Caco-2 (cell line): ENCODE results near the gene DTNB. TPM values are rescaled to one million over a fixed set of nuclear protein-coding genes. Genes with fewer than 3 reads are reported as not detected.

Source experiments
- BruUV-seq: library from RNA; stranded (reverse); fragments of 400-500 nt; replicated peaks from 2 replicates; lab custom pipeline; 2021; lab: Mats Ljungman, UMichigan
- CTCF ChIA-PET: fragments of 300-600 bp; sonication (Branson Sonifier 250); formaldehyde crosslinking; loops from one replicate; lab custom pipeline; 2022; ENCODE audit warnings: antibody characterized with exemption; lab: Charles Lee
- POLR2A ChIA-PET: fragments of 300-600 bp; sonication (Branson Sonifier 250); formaldehyde crosslinking; loops from one replicate; lab custom pipeline; 2022; ENCODE audit warnings: antibody characterized with exemption; lab: Charles Lee
- DNase-seq, 2 experiments: peaks; one replicate each; pipeline versions ENCODE4 v3.0.0 to v3.0.0-alpha.2; 2020 to 2022
- H3K27me3 ChIP-seq: replicated peaks from 2 replicates; pipeline ENCODE4 v1.6.0; 2011; ENCODE audit warnings: low read length; ENCODE audit not compliant: control insufficient read depth, insufficient read depth
- H3K36me3 ChIP-seq: 2 replicates; pipeline ENCODE4 v1.5.1; 2011; ENCODE audit warnings: low read length; ENCODE audit not compliant: control insufficient read depth, insufficient read depth
- H3K4me1 ChIP-seq: fragments of 250-450 bp; sonication (Bioruptor Pico); 2 replicates; pipeline ENCODE4 v1.5.1; 2020; ENCODE audit warnings: mild to moderate bottlenecking
- H3K4me3 ChIP-seq: 2 replicates; pipeline ENCODE4 v1.5.1; 2011; ENCODE audit warnings: low read depth, mild to moderate bottlenecking, control low read depth, low read length
- H3K9me3 ChIP-seq: fragments of 250-450 bp; sonication (Bioruptor Pico); 2 replicates; pipeline ENCODE4 v1.5.1; 2020; ENCODE audit warnings: mild to moderate bottlenecking, moderate library complexity
- H3K27ac Mint-ChIP-seq: one replicate; pipeline ENCODE4 v1.8.0; 2022; ENCODE audit warnings: mixed read lengths; ENCODE audit not compliant: unreplicated experiment
- H3K27me3 Mint-ChIP-seq: one replicate; pipeline ENCODE4 v1.8.0; 2022; ENCODE audit warnings: mixed read lengths; ENCODE audit not compliant: insufficient read depth, unreplicated experiment
- H3K36me3 Mint-ChIP-seq: one replicate; pipeline ENCODE4 v1.8.0; 2022; ENCODE audit warnings: mild to moderate bottlenecking, mixed read lengths; ENCODE audit not compliant: insufficient read depth, unreplicated experiment
- H3K4me1 Mint-ChIP-seq: one replicate; pipeline ENCODE4 v1.8.0; 2022; ENCODE audit warnings: low read depth, mixed read lengths; ENCODE audit not compliant: unreplicated experiment
- H3K4me3 Mint-ChIP-seq: one replicate; pipeline ENCODE4 v1.8.0; 2022; ENCODE audit warnings: mild to moderate bottlenecking, moderate library complexity, mixed read lengths; ENCODE audit not compliant: unreplicated experiment
- H3K9me3 Mint-ChIP-seq: one replicate; pipeline ENCODE4 v1.8.0; 2022; ENCODE audit warnings: mixed read lengths; ENCODE audit not compliant: unreplicated experiment
- intact Hi-C: fragments of 100-400 bp; cut with micrococcal nuclease; formaldehyde crosslinking; loops from one replicate; pipeline ENCODE4 v1.10.0; 2022; ENCODE audit not compliant: unreplicated experiment
- total RNA-seq: library from RNA; stranded (reverse); gene quantifications from 2 replicates; pipeline ENCODE4 v1.2.3, GENCODE V29; 2022
- TF ChIP-seq, protein P1 (sequence below), 2 experiments: fragments of 200-600 bp in 1 of 2; IDR thresholded peaks; 1 replicate in 1 of 2; 2 replicates in 1 of 2; pipeline versions ENCODE4 v1.5.1 to v1.8.0; 2011 to 2022; ENCODE audit warnings: antibody characterized with exemption in 1 of 2, control low read depth in 1 of 2, inconsistent platforms in 1 of 2, low read depth in 1 of 2, low read length in 1 of 2, mild to moderate bottlenecking in 1 of 2, moderate library complexity in 1 of 2; ENCODE audit not compliant: insufficient read depth in 1 of 2, severe bottlenecking in 1 of 2, unreplicated experiment in 1 of 2

The DTNB gene
- total RNA-seq, 1 experiment from 2014 or later = 50.4 TPM

GRCh38 chr2:25402477-25402876, 270.9 kb downstream of the DTNB start:
- H3K9me3 ChIP-seq = no peaks in the 10 kb centered on the region

GRCh38 chr2:25401307-25402026, 271.9 kb downstream of the DTNB start:
- Mint-ChIP-seq H3K9me3 (no peaks in the 10 kb centered on the region), H3K4me1 (peaks cover 7% of the 10 kb centered on the region), H3K27me3 (no peaks in the 10 kb centered on the region), H3K4me3 (no peak overlapping the region), H3K36me3 (peaks cover 5% of the 10 kb centered on the region), H3K27ac (no peak overlapping the region)
- Histone ChIP-seq H3K4me3 (no peak overlapping the region), H3K27me3 (no peaks in the 10 kb centered on the region), H3K36me3 (peaks cover 1% of the 10 kb centered on the region; the same call in 1 of the 2 replicates), H3K9me3 (no peaks in the 10 kb centered on the region), H3K4me1 (no peaks in the 10 kb centered on the region; the same call in 1 of the 2 replicates)
- TF ChIP-seq, protein P1, sequence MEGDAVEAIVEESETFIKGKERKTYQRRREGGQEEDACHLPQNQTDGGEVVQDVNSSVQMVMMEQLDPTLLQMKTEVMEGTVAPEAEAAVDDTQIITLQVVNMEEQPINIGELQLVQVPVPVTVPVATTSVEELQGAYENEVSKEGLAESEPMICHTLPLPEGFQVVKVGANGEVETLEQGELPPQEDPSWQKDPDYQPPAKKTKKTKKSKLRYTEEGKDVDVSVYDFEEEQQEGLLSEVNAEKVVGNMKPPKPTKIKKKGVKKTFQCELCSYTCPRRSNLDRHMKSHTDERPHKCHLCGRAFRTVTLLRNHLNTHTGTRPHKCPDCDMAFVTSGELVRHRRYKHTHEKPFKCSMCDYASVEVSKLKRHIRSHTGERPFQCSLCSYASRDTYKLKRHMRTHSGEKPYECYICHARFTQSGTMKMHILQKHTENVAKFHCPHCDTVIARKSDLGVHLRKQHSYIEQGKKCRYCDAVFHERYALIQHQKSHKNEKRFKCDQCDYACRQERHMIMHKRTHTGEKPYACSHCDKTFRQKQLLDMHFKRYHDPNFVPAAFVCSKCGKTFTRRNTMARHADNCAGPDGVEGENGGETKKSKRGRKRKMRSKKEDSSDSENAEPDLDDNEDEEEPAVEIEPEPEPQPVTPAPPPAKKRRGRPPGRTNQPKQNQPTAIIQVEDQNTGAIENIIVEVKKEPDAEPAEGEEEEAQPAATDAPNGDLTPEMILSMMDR (IDR thresholded peaks at IDR 0.05; ENCODE audit: insufficient read depth in 1 of 2, low read depth in 1 of 2, low read length in 1 of 2, severe bottlenecking in 1 of 2, unreplicated experiment in 1 of 2) = no peak
- intact Hi-C loops = loop anchor here (2.0 kb wide), 1 partner anchor 19 kb away; no protein-coding TSS in a partner anchor
- CTCF ChIA-PET = no interaction called here
- DNase-seq = no peak
- BruUV-seq = no TSS peak
- POLR2A ChIA-PET = no interaction called here

More at GRCh38 chr2:25402477-25402876, 270.9 kb downstream of the DTNB start:
- intact Hi-C loops = no loop called here
- no TSS peak for BruUV-seq
- Histone ChIP-seq H3K4me3 (no peak overlapping the region), H3K4me1 (no peaks in the 10 kb centered on the region; the same call in 1 of the 2 replicates), H3K36me3 (peaks cover 1% of the 10 kb centered on the region; the same call in 1 of the 2 replicates), H3K27me3 (no peaks in the 10 kb centered on the region)
- H3K36me3 Mint-ChIP-seq = peaks cover 5% of the 10 kb centered on the region
- no peaks in the 10 kb centered on the region for H3K27me3 Mint-ChIP-seq
- no peak for DNase-seq
- H3K9me3 Mint-ChIP-seq = no peaks in the 10 kb centered on the region
- TF ChIP-seq, protein P1 (IDR thresholded peaks at IDR 0.05; ENCODE audit: insufficient read depth in 1 of 2, low read depth in 1 of 2, low read length in 1 of 2, severe bottlenecking in 1 of 2, unreplicated experiment in 1 of 2) = no peak
- H3K27ac Mint-ChIP-seq = no peak overlapping the region
- no peak overlapping the region for H3K4me3 Mint-ChIP-seq
- CTCF ChIA-PET = interaction anchor here (0.6 kb wide), 1 partner anchor 311 kb away, joined by 3 read pairs; no protein-coding TSS in a partner anchor
- POLR2A ChIA-PET = no interaction called here
- H3K4me1 Mint-ChIP-seq = peaks cover 7% of the 10 kb centered on the region

- Histone ChIP-seq H3K9me3 (no peaks in the 10 kb centered on the region), H3K36me3 (peaks cover 1% of the 10 kb centered on the region; the same call in 1 of the 2 replicates), H3K4me1 (no peaks in the 10 kb centered on the region; the same call in 1 of the 2 replicates), H3K4me3 (no peak overlapping the region), H3K27me3 (no peaks in the 10 kb centered on the region)
- DNase-seq = no peak
- Mint-ChIP-seq H3K36me3 (peaks cover 5% of the 10 kb centered on the region), H3K27ac (peak overlapping the region; percentile 50), H3K4me1 (peaks cover 7% of the 10 kb centered on the region), H3K4me3 (no peak overlapping the region), H3K27me3 (no peaks in the 10 kb centered on the region), H3K9me3 (no peaks in the 10 kb centered on the region)
- intact Hi-C loops = loop anchor here (2.0 kb wide), 1 partner anchor 20 kb away; no protein-coding TSS in a partner anchor
- POLR2A ChIA-PET = no interaction called here
- CTCF ChIA-PET = no interaction called here
- TF ChIP-seq, protein P1 (IDR thresholded peaks at IDR 0.05; ENCODE audit: insufficient read depth in 1 of 2, low read depth in 1 of 2, low read length in 1 of 2, severe bottlenecking in 1 of 2, unreplicated experiment in 1 of 2) = no peak
- no TSS peak for BruUV-seq
These were observed 272.7 kb downstream of the DTNB start for GRCh38 chr2:25400576-25401216.
